K562 (cell line): ENCODE measurements around the gene CDC37. TPM values are rescaled to one million over a fixed set of nuclear protein-coding genes. Genes with fewer than 3 reads are reported as not detected.

Source experiments
- ARID1B ChIP-seq: fragments of 450-650 bp; IDR thresholded peaks from 2 replicates; pipeline ENCODE4 v1.6.1; 2016; ENCODE audit warnings: antibody characterized with exemption, mild to moderate bottlenecking, inconsistent platforms
- ATF1 ChIP-seq, 2 experiments: fragments of 450-650 bp in 1 of 2; IDR thresholded peaks; 2 replicates each; pipeline ENCODE4 v1.6.1; 2016; ENCODE audit warnings: missing compliant biosample characterization in 1 of 2, missing genetic modification characterization in 1 of 2
- ATF2 ChIP-seq: sonication (generic); formaldehyde crosslinking; IDR thresholded peaks from 2 replicates; pipeline ENCODE4 v1.8.1; 2022; ENCODE audit warnings: missing genetic modification reagents
- ATF3 ChIP-seq, 2 experiments: fragments of 450-650 bp in 1 of 2; sonication (generic) in 1 of 2; formaldehyde crosslinking in 1 of 2; IDR thresholded peaks in 1 of 2; conservative IDR thresholded peaks in 1 of 2; 2 replicates each; pipeline versions ENCODE4 v1.6.1 to v1.8.1; 2016 to 2023; ENCODE audit warnings: mild to moderate bottlenecking in 2 of 2, moderate library complexity in 2 of 2, inconsistent platforms in 1 of 2, missing genetic modification reagents in 1 of 2
- BACH1 ChIP-seq: fragments of 200-800 bp; sonication (Bioruptor generic); IDR thresholded peaks from 2 replicates; pipeline ENCODE4 v1.6.1; 2016; ENCODE audit warnings: missing genetic modification characterization, missing compliant biosample characterization
- DPF2 ChIP-seq: fragments of 450-650 bp; IDR thresholded peaks from 2 replicates; pipeline ENCODE4 v1.6.1; 2016
- ETV1 ChIP-seq: fragments of 450-650 bp; conservative IDR thresholded peaks from 2 replicates; pipeline ENCODE4 v1.6.1; 2016; ENCODE audit warnings: missing genetic modification characterization, control low read depth, low read depth, missing compliant biosample characterization
- FOXJ3 ChIP-seq: sonication (generic); formaldehyde crosslinking; IDR thresholded peaks from 2 replicates; pipeline ENCODE4 v1.4.0; 2020; ENCODE audit warnings: mild to moderate bottlenecking, missing genetic modification reagents
- GTF2F1 ChIP-seq: IDR thresholded peaks from 2 replicates; pipeline ENCODE4 v1.6.1; 2011; ENCODE audit warnings: low read depth, low read length, improper control_type of control experiment
- IRF9 ChIP-seq: fragments of 450-650 bp; IDR thresholded peaks from 2 replicates; pipeline ENCODE4 v1.6.1; 2016; ENCODE audit warnings: missing biosample characterization, missing genetic modification characterization
- KDM1A ChIP-seq, 2 experiments: fragments of 450-650 bp; IDR thresholded peaks; 2 replicates each; pipeline ENCODE4 v1.6.1; 2016; ENCODE audit warnings: mild to moderate bottlenecking in 2 of 2
- NEUROD1 ChIP-seq: fragments of 150-350 bp; IDR thresholded peaks from 2 replicates; pipeline ENCODE4 v1.6.1; 2014; ENCODE audit warnings: borderline replicate concordance, low read length, low read depth; ENCODE audit not compliant: partially characterized antibody
- PHF21A ChIP-seq: fragments of 450-650 bp; IDR thresholded peaks from 2 replicates; pipeline ENCODE4 v1.6.1; 2017; ENCODE audit warnings: low read depth, borderline replicate concordance
- RBM14 ChIP-seq: fragments of 200-400 bp; formaldehyde crosslinking; IDR thresholded peaks from 2 replicates; pipeline ENCODE4 v1.6.1; 2018; ENCODE audit warnings: low read depth, mild to moderate bottlenecking, low read length, moderate library complexity, borderline replicate concordance; ENCODE audit not compliant: insufficient read depth
- RCOR1 ChIP-seq, 2 experiments: IDR thresholded peaks; 2 replicates each; pipeline ENCODE4 v1.6.1; 2012; ENCODE audit warnings: low read depth in 2 of 2, low read length in 2 of 2, borderline replicate concordance in 1 of 2, improper control_type of control experiment in 1 of 2
- SAFB2 ChIP-seq: fragments of 200-400 bp; formaldehyde crosslinking; IDR thresholded peaks from 2 replicates; pipeline ENCODE4 v1.6.1; 2018; ENCODE audit warnings: borderline replicate concordance, low read length, low read depth, moderate library complexity; ENCODE audit not compliant: severe bottlenecking
- SMAD1 ChIP-seq: fragments of 150-350 bp; IDR thresholded peaks from 2 replicates; pipeline ENCODE4 v1.6.1; 2014; ENCODE audit warnings: low read length, low read depth; ENCODE audit not compliant: partially characterized antibody
- SP2 ChIP-seq: IDR thresholded peaks from 2 replicates; pipeline ENCODE4 v1.6.1; 2011; ENCODE audit warnings: mild to moderate bottlenecking, low read depth, low read length, moderate library complexity; ENCODE audit not compliant: poor library complexity, severe bottlenecking; ENCODE audit errors: extremely low read depth
- ZBTB12 ChIP-seq: fragments of 250-450 bp; sonication (Bioruptor Pico); IDR thresholded peaks from 2 replicates; pipeline ENCODE4 v1.4.0; 2020
- ZNF316 ChIP-seq: fragments of 450-650 bp; IDR thresholded peaks from 2 replicates; pipeline ENCODE4 v1.6.1; 2016
- polyA plus RNA-seq, 8 experiments: library from polyadenylated mRNA; depleted of rRNA in 4 of 8; stranded (reverse) in 5 of 8; unstranded in 3 of 8; fragments of >200 nt; fragmentation: Nextera tagmentation in 2 of 8; fragmentation: Illumina TruSeq in 1 of 8; extraction: Ambion mirVana in 2 of 8; extraction: Trizol in 1 of 8; gene quantifications; 2 replicates each; pipeline versions ENCODE4 v1.2.1 to v1.2.3, GENCODE V29; 2011 to 2014; ENCODE audit warnings: inconsistent platforms in 1 of 8, missing spikeins in 1 of 8
- total RNA-seq, 7 experiments: library from RNA; depleted of rRNA in 6 of 7; stranded (reverse); fragments of >200 nt in 6 of 7; fragmentation: Illumina TruSeq in 2 of 7; extraction: Trizol in 2 of 7; gene quantifications; 2 replicates each; pipeline versions ENCODE4 v1.2.1 to v1.2.3, GENCODE V29; 2011 to 2021; ENCODE audit warnings: low replicate concordance in 1 of 7

The CDC37 gene
- total and polyA plus RNA-seq, 9 of the 15 experiments (the other 6 are each of a cell fraction or from before 2014, with no cell fraction given), result 6.6 to 538 (median 227) TPM

- TF ChIP-seq ZNF316 (peak; percentile 78), SP2 (no peak), KDM1A (IDR thresholded peaks at IDR 0.05) (peak; percentile 90 to 92), PHF21A (peak; percentile 78; the same call in 1 of the 2 replicates), RCOR1 (IDR thresholded peaks at IDR 0.05; ENCODE audit: borderline replicate concordance in 1 of 2, low read depth in 2 of 2, low read length in 2 of 2) (peak; percentile 60 to 95; a peak in 3 of 4 replicates), GTF2F1 (no peak), FOXJ3 (CRISPR knock-in tag) (peak; percentile 73), SMAD1 (no peak), ATF2 (CRISPR knock-in tag) (no peak), ARID1B (peak; percentile 64), RBM14 (no peak), DPF2 (peak; percentile 74), IRF9 (no peak), SAFB2 (no peak), ETV1 (tag) (no peak), BACH1 (tag) (peak; percentile 71; the same call in 1 of the 2 replicates), NEUROD1 (peak; percentile 40), ATF3 (IDR thresholded peaks at IDR 0.05) (peak; percentile 59), ATF3 (CRISPR knock-in tag; conservative IDR thresholded peaks at IDR 0.05) (no peak), ZBTB12 (CRISPR knock-in tag) (no peak), ATF1 (CRISPR knock-in tag; IDR thresholded peaks at IDR 0.05) (no peak), ATF1 (tag; IDR thresholded peaks at IDR 0.05) (peak; percentile 68; the same call in 1 of the 2 replicates)
Observed at GRCh38 chr19:10346509-10346908, 56.8 kb downstream of the CDC37 start (continued).
